K562 (cell line): ENCODE data around the gene BDP1.
"Not testable (repeated sequence)": the region's sequence is repeated elsewhere in the genome, so short reads cannot be mapped to it uniquely, and the experiment has no call there.

Experiments used
- CTCF ChIP-seq, 3 experiments: IDR thresholded peaks in 2 of 3; conservative IDR thresholded peaks in 1 of 3; 2 replicates each; pipeline ENCODE4 v1.5.1; 2011 to 2012; ENCODE audit warnings: low read length in 3 of 3, mild to moderate bottlenecking in 3 of 3, control low read depth in 2 of 3, improper control_type of control experiment in 1 of 3, inconsistent platforms in 1 of 3, low read depth in 1 of 3, mixed read lengths in 1 of 3, moderate library complexity in 1 of 3; ENCODE audit not compliant: insufficient read depth in 2 of 3
- E2F1 ChIP-seq: sonication (generic); formaldehyde crosslinking; IDR thresholded peaks from 2 replicates; pipeline ENCODE4 v1.8.1; 2023; ENCODE audit warnings: mild to moderate bottlenecking, missing genetic modification reagents, moderate library complexity
- POLR2AphosphoS5 ChIP-seq: IDR thresholded peaks from 2 replicates; pipeline ENCODE4 v1.6.1; 2011; ENCODE audit warnings: mild to moderate bottlenecking, low read depth, low read length, moderate library complexity; ENCODE audit not compliant: control insufficient read depth, insufficient read depth

- TF ChIP-seq CTCF (IDR thresholded peaks at IDR 0.05 in 2 of 3, conservative IDR thresholded peaks at IDR 0.05 in 1 of 3; ENCODE audit: insufficient read depth in 2 of 3, low read depth in 1 of 3, low read length in 3 of 3); E2F1 (CRISPR knock-in tag); POLR2AphosphoS5: not testable (repeated sequence)
Observed at GRCh38 chr5:71550885-71551284, 95.4 kb downstream of the BDP1 start.
